ENCODE measurements around the gene RRP1B. TPM values are rescaled to one million over a fixed set of nuclear protein-coding genes. Genes with fewer than 3 reads are reported as not detected.

RRP1B gene
- total and polyA plus RNA-seq, 2 of the 13 experiments (the other 11 are each of a cell fraction or from before 2014, with no cell fraction given): 16.3 to 46.2 TPM

DNA sequence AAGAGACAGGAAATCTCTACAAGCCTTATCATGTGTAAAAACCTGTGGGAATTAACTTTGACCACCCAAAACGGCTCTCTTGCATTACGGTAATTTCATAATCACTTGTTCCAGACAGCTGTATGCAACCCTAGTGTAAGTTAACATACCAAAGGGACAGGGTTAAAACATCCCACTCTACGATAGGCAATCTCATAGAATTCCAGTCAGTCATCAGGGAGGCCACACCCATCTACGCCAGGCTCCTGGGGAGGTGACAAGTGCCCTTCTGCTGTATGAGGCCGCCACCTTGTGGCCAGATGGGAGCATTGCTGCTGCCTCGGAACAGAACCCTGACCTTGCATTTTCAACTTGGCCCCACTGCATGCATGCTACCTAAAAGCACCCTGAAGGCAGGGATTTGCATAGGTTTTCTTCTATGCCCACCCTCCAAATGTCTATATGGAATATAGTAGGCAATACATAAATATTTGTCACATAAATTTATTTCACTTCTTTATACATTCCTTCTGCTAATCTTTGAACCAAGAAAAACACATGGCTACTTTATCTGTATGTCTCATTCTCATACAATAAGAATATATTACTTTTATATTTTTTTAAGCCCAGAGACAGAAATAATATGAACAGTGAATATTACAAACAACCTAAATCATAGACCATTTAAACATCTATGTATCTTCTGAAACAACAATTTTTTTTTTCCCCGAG lies 12.7 kb upstream of the RRP1B start (continued):
- TF ChIP-seq, protein P1, sequence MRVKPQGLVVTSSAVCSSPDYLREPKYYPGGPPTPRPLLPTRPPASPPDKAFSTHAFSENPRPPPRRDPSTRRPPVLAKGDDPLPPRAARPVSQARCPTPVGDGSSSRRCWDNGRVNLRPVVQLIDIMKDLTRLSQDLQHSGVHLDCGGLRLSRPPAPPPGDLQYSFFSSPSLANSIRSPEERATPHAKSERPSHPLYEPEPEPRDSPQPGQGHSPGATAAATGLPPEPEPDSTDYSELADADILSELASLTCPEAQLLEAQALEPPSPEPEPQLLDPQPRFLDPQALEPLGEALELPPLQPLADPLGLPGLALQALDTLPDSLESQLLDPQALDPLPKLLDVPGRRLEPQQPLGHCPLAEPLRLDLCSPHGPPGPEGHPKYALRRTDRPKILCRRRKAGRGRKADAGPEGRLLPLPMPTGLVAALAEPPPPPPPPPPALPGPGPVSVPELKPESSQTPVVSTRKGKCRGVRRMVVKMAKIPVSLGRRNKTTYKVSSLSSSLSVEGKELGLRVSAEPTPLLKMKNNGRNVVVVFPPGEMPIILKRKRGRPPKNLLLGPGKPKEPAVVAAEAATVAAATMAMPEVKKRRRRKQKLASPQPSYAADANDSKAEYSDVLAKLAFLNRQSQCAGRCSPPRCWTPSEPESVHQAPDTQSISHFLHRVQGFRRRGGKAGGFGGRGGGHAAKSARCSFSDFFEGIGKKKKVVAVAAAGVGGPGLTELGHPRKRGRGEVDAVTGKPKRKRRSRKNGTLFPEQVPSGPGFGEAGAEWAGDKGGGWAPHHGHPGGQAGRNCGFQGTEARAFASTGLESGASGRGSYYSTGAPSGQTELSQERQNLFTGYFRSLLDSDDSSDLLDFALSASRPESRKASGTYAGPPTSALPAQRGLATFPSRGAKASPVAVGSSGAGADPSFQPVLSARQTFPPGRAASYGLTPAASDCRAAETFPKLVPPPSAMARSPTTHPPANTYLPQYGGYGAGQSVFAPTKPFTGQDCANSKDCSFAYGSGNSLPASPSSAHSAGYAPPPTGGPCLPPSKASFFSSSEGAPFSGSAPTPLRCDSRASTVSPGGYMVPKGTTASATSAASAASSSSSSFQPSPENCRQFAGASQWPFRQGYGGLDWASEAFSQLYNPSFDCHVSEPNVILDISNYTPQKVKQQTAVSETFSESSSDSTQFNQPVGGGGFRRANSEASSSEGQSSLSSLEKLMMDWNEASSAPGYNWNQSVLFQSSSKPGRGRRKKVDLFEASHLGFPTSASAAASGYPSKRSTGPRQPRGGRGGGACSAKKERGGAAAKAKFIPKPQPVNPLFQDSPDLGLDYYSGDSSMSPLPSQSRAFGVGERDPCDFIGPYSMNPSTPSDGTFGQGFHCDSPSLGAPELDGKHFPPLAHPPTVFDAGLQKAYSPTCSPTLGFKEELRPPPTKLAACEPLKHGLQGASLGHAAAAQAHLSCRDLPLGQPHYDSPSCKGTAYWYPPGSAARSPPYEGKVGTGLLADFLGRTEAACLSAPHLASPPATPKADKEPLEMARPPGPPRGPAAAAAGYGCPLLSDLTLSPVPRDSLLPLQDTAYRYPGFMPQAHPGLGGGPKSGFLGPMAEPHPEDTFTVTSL (CRISPR knock-in tag; IDR thresholded peaks at IDR 0.05; ENCODE audit: borderline replicate concordance): no peak
- TF ChIP-seq ZNF614 (CRISPR knock-in tag; IDR thresholded peaks at IDR 0.05; ENCODE audit: borderline replicate concordance) (peak; percentile 44; the same call in 1 of the 2 replicates), NFE2L2 (IDR thresholded peaks at IDR 0.05; ENCODE audit: low read length) (peak; percentile 34; the same call in 1 of the 2 replicates), ZNF782 (CRISPR knock-in tag; IDR thresholded peaks at IDR 0.05; ENCODE audit: borderline replicate concordance) (no peak), ZNF331 (CRISPR knock-in tag; IDR thresholded peaks at IDR 0.05) (no peak), ZNF441 (CRISPR knock-in tag; IDR thresholded peaks at IDR 0.05; ENCODE audit: borderline replicate concordance) (no peak), CEBPB (IDR thresholded peaks at IDR 0.05; ENCODE audit: borderline replicate concordance, low read depth, low read length) (peak; percentile 29; the same call in 1 of the 2 replicates), MAFK (conservative IDR thresholded peaks at IDR 0.05 in 1 of 2, IDR thresholded peaks at IDR 0.05 in 1 of 2; ENCODE audit: low read length in 2 of 2) (peak; percentile 96 to 99), GZF1 (CRISPR knock-in tag; IDR thresholded peaks at IDR 0.05) (peak; percentile 89; the same call in 1 of the 2 replicates), ZFYVE20 (CRISPR knock-in tag; IDR thresholded peaks at IDR 0.05; ENCODE audit: borderline replicate concordance, low read depth) (no peak), ZNF263 (CRISPR knock-in tag; IDR thresholded peaks at IDR 0.05) (peak; percentile 25; the same call in 1 of the 2 replicates), NFKBIZ (CRISPR knock-in tag; IDR thresholded peaks at IDR 0.05) (no peak), REPIN1 (CRISPR knock-in tag; IDR thresholded peaks at IDR 0.05; ENCODE audit: borderline replicate concordance, low read depth) (peak; percentile 67; the same call in 1 of the 2 replicates), ZSCAN25 (CRISPR knock-in tag; IDR thresholded peaks at IDR 0.05) (no peak), ZNF138 (CRISPR knock-in tag; IDR thresholded peaks at IDR 0.05; ENCODE audit: low read depth) (no peak), GABPB1 (CRISPR knock-in tag; IDR thresholded peaks at IDR 0.05) (peak; percentile 27; the same call in 1 of the 2 replicates), ZNF589 (CRISPR knock-in tag; conservative IDR thresholded peaks at IDR 0.05) (no peak), PHF20 (CRISPR knock-in tag; IDR thresholded peaks at IDR 0.05) (no peak), TEAD3 (CRISPR knock-in tag; optimal IDR thresholded peaks at IDR 0.05; ENCODE audit: borderline replicate concordance) (peak; percentile 93), RBM39 (IDR thresholded peaks at IDR 0.05; ENCODE audit: low read depth, low read length, poor library complexity, severe bottlenecking) (no peak)
- TF ChIP-seq, protein P2, sequence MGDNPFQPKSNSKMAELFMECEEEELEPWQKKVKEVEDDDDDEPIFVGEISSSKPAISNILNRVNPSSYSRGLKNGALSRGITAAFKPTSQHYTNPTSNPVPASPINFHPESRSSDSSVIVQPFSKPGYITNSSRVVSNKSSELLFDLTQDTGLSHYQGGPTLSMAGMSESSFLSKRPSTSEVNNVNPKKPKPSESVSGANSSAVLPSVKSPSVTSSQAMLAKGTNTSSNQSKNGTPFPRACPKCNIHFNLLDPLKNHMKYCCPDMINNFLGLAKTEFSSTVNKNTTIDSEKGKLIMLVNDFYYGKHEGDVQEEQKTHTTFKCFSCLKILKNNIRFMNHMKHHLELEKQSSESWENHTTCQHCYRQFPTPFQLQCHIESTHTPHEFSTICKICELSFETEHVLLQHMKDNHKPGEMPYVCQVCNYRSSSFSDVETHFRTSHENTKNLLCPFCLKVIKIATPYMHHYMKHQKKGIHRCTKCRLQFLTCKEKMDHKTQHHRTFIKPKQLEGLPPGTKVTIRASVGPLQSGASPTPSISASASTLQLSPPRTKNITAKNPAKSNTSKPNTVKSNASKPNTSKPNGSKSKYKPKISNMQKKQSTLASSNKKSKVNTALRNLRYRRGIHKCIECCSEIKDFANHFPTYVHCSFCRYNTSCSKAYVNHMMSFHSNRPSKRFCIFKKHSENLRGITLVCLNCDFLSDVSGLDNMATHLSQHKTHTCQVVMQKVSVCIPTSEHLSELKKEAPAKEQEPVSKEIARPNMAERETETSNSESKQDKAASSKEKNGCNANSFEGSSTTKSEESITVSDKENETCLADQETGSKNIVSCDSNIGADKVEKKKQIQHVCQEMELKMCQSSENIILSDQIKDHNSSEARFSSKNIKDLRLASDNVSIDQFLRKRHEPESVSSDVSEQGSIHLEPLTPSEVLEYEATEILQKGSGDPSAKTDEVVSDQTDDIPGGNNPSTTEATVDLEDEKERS (CRISPR knock-in tag; IDR thresholded peaks at IDR 0.05): no peak
